Neural cell (in vitro differentiated cells): Measurements from ENCODE around the gene CYP4F12.

ENCODE experiments used
- TF ChIP-seq, protein P1 (sequence below): fragments of 450-650 bp; IDR thresholded peaks from 2 replicates; pipeline ENCODE4 v1.5.1; 2014; ENCODE audit warnings: antibody characterized with exemption, mild to moderate bottlenecking, moderate library complexity; ENCODE audit not compliant: poor library complexity, severe bottlenecking
- TF ChIP-seq, protein P2 (sequence below): IDR thresholded peaks from 2 replicates; pipeline ENCODE4 v1.6.1; 2012; ENCODE audit warnings: borderline replicate concordance

DNA sequence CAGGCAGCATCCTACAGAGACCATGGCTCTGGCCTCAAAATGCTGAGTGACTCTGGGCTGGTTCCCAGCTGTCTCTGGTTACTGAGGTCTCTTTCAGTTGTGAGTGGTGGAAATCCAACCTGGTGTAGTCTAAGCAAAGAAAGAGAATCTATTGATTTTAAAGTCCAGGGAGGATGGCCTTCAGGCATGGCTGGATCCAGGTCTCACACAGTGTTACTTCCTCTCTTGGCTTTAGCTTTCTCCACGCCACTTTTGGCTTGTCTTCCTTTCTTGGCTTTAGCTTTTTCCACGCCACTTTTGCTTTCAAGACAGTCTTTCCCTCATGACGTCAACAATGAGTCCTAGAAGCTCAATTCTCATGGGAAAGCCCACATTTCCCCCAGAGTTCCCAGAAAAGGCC, 28.1 kb upstream of the CYP4F12 start:
- TF ChIP-seq, protein P1, sequence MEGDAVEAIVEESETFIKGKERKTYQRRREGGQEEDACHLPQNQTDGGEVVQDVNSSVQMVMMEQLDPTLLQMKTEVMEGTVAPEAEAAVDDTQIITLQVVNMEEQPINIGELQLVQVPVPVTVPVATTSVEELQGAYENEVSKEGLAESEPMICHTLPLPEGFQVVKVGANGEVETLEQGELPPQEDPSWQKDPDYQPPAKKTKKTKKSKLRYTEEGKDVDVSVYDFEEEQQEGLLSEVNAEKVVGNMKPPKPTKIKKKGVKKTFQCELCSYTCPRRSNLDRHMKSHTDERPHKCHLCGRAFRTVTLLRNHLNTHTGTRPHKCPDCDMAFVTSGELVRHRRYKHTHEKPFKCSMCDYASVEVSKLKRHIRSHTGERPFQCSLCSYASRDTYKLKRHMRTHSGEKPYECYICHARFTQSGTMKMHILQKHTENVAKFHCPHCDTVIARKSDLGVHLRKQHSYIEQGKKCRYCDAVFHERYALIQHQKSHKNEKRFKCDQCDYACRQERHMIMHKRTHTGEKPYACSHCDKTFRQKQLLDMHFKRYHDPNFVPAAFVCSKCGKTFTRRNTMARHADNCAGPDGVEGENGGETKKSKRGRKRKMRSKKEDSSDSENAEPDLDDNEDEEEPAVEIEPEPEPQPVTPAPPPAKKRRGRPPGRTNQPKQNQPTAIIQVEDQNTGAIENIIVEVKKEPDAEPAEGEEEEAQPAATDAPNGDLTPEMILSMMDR = no peak
- TF ChIP-seq, protein P2, sequence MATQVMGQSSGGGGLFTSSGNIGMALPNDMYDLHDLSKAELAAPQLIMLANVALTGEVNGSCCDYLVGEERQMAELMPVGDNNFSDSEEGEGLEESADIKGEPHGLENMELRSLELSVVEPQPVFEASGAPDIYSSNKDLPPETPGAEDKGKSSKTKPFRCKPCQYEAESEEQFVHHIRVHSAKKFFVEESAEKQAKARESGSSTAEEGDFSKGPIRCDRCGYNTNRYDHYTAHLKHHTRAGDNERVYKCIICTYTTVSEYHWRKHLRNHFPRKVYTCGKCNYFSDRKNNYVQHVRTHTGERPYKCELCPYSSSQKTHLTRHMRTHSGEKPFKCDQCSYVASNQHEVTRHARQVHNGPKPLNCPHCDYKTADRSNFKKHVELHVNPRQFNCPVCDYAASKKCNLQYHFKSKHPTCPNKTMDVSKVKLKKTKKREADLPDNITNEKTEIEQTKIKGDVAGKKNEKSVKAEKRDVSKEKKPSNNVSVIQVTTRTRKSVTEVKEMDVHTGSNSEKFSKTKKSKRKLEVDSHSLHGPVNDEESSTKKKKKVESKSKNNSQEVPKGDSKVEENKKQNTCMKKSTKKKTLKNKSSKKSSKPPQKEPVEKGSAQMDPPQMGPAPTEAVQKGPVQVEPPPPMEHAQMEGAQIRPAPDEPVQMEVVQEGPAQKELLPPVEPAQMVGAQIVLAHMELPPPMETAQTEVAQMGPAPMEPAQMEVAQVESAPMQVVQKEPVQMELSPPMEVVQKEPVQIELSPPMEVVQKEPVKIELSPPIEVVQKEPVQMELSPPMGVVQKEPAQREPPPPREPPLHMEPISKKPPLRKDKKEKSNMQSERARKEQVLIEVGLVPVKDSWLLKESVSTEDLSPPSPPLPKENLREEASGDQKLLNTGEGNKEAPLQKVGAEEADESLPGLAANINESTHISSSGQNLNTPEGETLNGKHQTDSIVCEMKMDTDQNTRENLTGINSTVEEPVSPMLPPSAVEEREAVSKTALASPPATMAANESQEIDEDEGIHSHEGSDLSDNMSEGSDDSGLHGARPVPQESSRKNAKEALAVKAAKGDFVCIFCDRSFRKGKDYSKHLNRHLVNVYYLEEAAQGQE = no peak
